Activated CD4-positive, alpha-beta T cell treated with anti-CD3 and anti-CD28 coated beads, Interleukin-2, amount 50 U/mL, for 24 hours (primary cell): ENCODE results near the gene UPK3A.

Experiments
- DNase-seq, 2 donors: peaks; one replicate each; pipeline ENCODE4 v3.0.0-alpha.2; 2020; ENCODE audit warnings: low read depth in 1 of 2, low spot score in 1 of 2

Gene UPK3A

GRCh38 chr22:45284705-45285262 lies at the start of gene UPK3A:
Gene UPK3A (plus strand): TSS chr22:45284949. CDS start chr22:45285014, 65 bp downstream.
- DNase-seq = peak in 1 of 2 donors; percentile 36

- no peak for DNase-seq
Measured at GRCh38 chr22:45235101-45235777, 49.5 kb upstream of the UPK3A start.

- DNase-seq = no peak
Measured at GRCh38 chr22:45235851-45236342, 48.9 kb upstream of the UPK3A start.

GRCh38 chr22:45237065-45237990 lies 47.4 kb upstream of the UPK3A start:
- DNase-seq = no peak

DNA sequence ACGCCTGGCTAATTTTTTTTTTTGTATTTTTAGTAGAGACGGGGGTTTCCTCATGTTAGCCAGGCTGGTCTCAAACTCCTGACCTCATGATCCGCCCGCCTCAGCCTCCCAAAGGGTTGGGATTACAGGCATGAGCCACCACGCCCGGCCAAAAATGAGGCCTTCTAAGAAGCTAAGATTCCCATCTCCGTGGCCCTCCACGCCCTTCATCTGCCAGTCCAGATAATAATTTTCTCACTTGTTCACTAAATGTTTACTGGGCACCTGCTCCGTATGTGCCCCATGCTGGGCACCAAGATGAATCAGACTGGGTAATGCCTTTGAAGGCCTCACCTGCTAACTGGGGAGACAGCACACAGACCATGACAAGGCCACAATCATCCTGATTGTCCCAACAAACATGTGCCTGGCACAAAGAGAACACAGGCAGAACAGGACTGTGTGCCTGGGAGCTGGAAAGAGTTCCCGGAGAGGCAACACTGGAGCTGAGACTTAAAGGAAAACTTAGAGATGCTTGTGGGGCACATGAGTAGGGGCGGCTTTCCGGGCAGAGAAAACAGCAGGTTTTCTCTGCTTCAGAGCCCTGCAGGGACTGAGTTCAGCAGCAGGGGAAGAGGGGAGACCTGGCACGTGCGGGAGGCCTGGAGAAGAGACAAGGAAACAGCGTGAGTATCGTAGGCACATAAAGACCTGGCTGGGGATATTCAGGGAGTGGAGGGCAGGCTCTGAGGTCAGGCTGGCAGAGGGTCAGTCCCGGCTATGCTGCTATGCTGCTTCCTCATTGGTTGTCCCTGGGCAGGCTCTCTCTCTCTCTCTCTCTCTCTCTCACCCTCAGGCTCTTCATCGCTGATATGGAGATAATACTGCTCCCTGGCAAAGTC lies 46.4 kb upstream of the UPK3A start:
- no peak for DNase-seq

DNA sequence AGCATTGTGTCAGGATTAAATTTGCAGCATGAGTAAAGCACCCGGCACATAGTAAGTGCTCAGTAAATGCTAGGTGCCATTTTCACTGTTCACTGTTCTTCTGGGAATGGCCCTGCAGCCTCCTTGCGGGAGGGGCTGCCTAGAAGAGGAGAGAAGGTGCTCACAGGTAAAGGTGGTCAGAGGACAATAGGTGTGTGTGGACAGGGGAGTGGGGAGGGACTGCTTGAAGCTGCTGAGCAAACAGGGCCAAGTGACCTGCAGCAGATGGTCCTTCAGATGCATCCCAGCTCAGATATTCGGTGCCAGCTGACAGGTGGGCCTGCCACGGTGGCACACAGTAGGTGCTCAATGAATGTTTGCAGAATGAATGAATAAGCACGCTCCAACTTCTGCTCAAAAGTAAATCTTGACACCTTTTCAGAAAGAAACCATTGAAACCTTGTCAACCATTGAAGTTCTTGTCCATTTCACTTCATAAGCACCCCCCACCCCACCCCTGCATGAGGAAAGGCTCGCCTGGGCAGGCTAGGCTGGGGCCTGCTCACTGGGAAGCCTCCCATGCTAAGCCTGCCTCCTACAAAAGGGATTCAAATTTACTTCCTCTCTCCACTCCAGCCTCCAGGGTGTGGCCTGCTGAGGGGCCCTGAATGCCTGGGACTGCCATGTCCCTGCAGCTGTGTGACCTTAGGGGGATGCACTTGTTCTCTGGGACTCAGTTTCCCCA lies 45.6 kb upstream of the UPK3A start:
- no peak for DNase-seq

GRCh38 chr22:45239681-45240051 lies 45.1 kb upstream of the UPK3A start:
- no peak for DNase-seq

DNA sequence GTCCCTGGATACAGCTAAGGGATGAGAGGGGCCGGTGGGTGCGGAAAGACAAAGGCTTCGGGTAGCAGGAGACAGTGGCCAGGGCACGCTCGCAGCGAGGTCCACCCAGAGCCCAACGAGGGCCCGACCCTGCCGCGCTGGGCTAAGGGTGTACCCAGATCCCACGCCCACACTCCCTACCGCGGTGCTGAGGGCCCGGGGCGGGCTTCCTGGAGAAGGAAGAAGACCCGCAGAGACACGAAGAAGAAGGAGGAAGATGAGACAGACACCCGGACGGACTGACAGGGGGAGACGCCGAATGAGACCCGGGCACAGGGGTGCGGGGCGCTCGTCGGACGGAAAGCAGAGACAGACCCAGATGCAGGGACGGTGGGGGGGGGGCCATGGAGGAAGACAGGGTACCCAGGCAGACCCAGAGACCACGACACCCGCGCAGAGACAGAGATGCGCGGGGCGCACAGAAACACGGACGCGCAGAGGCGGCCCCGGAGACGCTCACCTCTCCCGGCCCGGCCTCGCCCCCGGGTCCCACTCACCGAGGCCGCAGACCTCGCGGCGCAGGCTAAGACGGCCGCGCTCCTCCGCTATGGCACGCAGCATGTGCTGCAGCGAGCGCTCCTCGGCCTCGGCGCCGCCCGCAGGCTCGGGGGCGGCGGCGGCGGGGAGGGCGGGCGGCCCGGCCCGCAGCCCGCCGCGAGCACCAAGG lies 44.5 kb upstream of the UPK3A start:
- DNase-seq = peak in 1 of 2 donors; percentile 5

DNA sequence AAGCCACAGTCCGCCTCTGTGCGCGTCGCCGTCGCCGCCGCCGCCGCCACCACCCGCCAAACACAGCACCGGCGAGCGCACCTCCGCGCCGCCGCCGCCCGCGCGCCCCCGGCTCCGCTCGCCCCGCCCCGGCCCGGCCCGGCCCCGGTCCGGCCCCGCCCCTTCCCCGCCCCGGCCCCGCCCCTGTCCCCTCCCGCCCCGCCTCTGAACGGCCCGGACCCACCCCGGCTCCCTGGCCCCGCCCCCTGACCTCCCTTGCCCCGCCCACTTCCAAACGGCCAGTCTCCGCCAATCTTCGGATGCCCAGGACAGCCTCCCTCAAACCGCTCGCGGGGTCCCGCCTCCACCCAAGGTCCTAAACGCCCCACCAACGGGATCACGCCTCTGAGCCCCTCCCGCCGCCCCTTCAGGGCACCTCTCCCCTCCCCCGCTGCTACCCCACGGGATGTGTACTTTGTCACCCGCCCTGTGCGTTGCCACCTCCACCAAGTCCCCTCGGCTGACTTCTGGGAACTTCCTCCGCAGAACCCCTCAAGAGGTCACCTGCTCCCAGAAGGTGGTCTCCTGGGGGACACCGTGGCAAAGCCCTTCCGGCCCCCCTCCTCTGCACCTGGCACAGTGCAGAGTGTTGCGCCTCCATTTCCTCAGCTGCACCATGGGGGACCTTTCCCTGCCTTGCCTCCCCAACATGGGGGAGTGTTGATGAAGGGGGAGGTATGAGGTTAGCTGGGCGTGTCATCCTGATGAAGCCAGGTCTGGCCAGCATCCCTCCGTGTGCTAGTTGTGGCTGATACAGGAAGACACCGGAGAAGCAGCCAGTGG lies 43.7 kb upstream of the UPK3A start, which contains the start of gene KIAA0930:
KIAA0930 (minus strand) TSS at position 85 of the 822 bp plus-strand sequence. CDS start 191 bp downstream, outside the sequence.
- DNase-seq = peak; percentile 67 to 68

DNA sequence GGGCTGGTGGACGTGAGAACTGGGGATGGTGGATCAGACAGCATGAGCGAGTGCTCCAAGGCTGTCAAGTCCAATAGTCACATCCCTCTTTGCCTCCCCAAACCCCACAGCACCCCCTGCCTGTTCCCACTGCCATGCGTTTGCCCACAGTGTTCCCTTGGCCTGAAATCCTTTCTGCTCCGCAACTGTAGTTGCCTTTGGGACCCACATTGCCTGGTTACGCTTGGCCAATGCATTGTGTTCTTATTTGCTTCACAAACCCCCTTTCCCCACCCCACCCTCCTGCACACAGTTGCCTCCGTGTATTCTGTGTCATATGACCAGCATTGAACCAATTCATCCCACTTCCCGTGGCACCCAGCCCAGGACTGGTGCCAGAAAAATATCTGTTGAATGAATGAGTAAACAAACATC lies 42.0 kb upstream of the UPK3A start:
- DNase-seq = no peak

DNA sequence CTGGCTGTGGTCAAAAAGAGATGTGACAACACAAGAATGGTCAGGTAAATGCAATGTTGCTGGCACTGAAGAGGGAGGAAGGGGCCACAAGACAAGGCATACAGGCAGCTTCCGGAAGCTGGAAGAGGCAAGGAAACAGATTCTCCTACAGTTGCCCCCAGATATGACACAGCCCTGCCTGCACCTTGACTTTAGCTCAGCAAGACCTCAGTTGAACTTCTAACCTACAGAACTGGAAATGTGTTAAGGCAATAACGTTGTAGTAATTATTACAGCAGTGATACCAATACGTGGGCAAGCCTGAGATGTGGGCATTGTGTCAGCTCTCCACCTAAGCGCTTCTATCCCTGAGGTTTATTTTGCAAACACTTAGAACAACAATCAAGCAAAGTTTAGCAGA lies 39.8 kb upstream of the UPK3A start:
- no peak for DNase-seq

DNA sequence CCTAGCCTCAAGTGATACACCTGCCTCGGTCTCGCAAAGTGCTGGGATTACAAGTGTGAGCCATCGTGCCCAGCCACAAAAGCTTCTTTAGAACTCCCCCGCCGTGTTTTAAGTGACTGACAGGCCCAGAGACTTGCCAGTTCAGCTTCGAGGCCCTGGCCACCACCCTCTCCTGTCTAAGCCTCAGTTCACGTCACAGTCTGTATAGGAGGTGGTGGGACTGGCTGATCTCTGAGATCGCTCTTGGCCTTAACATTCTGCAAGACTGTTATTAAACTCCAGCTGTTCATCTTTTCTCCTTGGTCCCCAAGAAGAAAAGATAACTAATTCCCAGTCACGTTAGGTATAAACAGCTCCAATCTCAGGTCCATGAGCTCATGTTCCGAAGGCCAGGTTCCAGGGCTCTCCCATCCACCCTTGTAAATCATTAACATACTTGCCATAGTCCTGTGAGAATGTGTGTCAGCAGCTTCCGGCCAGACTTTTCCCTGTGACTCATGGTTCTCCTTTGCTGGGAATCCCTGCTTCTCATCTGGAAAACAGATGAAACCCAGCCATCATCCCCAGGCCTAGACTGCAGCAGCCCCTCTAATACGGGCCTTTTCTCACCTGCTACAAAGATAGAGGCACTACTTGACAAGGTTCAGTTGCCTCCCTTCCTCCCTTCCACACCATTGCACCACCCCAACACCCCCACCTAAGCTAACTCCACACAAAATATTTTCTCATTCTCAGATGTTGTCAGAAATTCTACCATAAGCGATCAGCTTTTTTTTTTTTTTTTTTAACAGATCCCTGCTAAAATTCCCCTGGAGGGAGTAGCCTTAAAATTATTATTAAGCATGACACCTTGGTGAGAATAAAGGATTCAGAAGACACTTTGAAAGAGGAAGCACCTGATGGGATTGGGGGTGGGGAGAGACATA lies 38.4 kb upstream of the UPK3A start:
- DNase-seq = no peak

- no peak for DNase-seq
Measured at GRCh38 chr22:45248832-45249561, 35.8 kb upstream of the UPK3A start.

- no peak for DNase-seq
Measured at GRCh38 chr22:45251825-45252224, 32.9 kb upstream of the UPK3A start.

GRCh38 chr22:45253039-45253641 lies 31.6 kb upstream of the UPK3A start:
- DNase-seq = no peak

- DNase-seq = no peak
Measured at GRCh38 chr22:45254388-45254787, 30.4 kb upstream of the UPK3A start.
